ENCODE measurements around the gene ADAT3. TPM values are rescaled to one million over a fixed set of nuclear protein-coding genes. Genes with fewer than 3 reads are reported as not detected.
A peak's percentile ranks its signal among the peaks of the same experiment; 100 is the strongest.

The ADAT3 gene
- total RNA-seq, 3 donors from 2014 or later (not counting 1 experiment from before 2014, with no cell fraction given): 13.0 to 20.9 (median 13.1) TPM

DNA sequence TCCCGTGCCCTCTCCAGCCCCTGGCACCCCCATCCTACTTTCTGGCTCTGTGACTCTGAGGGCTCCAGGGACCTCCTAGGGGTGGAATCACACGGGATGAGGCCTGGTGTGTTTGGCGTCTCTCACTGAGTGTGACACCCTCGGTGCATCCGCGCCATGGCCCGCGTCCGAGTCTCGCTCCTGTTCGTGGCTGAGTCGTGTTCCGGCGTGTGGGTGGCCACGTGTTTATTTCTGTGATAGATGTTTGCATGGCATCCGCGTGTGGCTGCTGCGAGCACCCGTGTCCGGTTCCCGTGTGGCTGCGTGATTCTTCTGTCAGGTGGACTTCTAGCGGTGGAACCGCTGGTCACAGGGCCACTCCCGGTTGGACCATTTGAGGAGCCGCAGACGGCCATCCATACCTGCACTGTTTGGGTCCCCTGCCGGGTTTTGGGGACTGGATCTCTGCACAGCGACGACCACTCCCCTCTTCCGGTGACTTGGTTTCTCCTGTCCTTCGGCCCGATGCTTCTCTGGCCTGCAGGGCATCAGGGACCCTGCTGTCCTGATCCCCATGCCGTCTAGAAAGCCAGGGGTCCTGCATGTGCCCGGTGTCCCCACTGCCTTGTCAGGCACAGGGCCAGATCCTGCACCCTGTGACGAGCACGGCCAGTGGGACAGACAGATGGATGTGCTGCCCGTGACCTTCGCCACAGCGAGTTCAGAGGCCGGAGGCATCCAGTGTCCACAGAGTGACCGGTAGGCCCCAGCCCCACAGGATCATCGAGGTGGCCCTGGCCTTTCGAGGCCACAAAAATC is 44.3 kb downstream of the ADAT3 start:
- intact Hi-C loops (cut with micrococcal nuclease): no loop called here
- peaks cover 31% of the 10 kb centered on the region for H3K36me3 ChIP-seq (ENCODE audit: control insufficient read depth, insufficient read depth, low read length)
- H3K4me3 Mint-ChIP-seq: peak overlapping the region; percentile 37

DNA sequence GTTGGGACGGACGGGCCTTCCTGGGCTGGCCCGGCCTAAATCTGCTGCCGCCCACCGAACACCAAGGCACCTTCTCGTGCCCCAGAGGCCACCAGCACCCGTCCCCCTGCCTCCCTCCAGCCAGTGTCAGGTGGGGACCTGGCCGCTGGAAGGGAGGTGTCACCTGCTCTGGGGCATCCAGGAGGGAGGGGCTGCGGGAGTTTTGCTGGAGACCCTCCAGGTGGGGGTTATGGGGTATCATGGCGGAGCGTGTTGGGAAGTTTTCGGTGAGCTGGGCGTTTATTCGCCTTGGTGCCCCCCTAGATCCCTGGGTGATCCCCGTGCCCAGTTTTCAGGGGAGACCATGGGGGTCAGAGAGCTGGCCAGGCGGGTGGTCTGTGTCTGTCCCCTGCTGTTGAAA is 45.4 kb downstream of the ADAT3 start:
- no peaks in the 10 kb centered on the region for H3K27me3 Mint-ChIP-seq (ENCODE audit: low read depth in 2 of 2)
- TF ChIP-seq, protein P1, sequence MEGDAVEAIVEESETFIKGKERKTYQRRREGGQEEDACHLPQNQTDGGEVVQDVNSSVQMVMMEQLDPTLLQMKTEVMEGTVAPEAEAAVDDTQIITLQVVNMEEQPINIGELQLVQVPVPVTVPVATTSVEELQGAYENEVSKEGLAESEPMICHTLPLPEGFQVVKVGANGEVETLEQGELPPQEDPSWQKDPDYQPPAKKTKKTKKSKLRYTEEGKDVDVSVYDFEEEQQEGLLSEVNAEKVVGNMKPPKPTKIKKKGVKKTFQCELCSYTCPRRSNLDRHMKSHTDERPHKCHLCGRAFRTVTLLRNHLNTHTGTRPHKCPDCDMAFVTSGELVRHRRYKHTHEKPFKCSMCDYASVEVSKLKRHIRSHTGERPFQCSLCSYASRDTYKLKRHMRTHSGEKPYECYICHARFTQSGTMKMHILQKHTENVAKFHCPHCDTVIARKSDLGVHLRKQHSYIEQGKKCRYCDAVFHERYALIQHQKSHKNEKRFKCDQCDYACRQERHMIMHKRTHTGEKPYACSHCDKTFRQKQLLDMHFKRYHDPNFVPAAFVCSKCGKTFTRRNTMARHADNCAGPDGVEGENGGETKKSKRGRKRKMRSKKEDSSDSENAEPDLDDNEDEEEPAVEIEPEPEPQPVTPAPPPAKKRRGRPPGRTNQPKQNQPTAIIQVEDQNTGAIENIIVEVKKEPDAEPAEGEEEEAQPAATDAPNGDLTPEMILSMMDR (IDR thresholded peaks at IDR 0.05): no peak
- Histone ChIP-seq H3K27me3 (ENCODE audit: control insufficient read depth, insufficient read depth, low read length) (no peaks in the 10 kb centered on the region), H3K4me3 (ENCODE audit: low read length) (no peak overlapping the region), H3K9me3 (ENCODE audit: control insufficient read depth, insufficient read depth, low read length) (no peaks in the 10 kb centered on the region), H3K36me3 (ENCODE audit: control insufficient read depth, insufficient read depth, low read length) (peaks cover 35% of the 10 kb centered on the region), H3K4me1 (ENCODE audit: control insufficient read depth, insufficient read depth, low read length) (peaks cover 25% of the 10 kb centered on the region), H3K27ac (ENCODE audit: low read length) (no peak overlapping the region)
- WGBS (ENCODE audit: insufficient coverage): 96% methylated on average over 16 of the region's 16 CpGs
- H3K9me3 Mint-ChIP-seq: no peaks in the 10 kb centered on the region
- DNase-seq: no peak
- no peak overlapping the region for H3K4me3 Mint-ChIP-seq
- H3K36me3 Mint-ChIP-seq: no peaks in the 10 kb centered on the region
- peaks cover 13 to 20% of the 10 kb centered on the region in 2 donors for H3K4me1 Mint-ChIP-seq
- intact Hi-C loops (cut with micrococcal nuclease): no loop called here
- H3K27ac Mint-ChIP-seq: no peak overlapping the region
- ATAC-seq: no peak

More for the DNA sequence above, 44.3 kb downstream of the ADAT3 start:
- Histone ChIP-seq H3K4me1 (ENCODE audit: control insufficient read depth, insufficient read depth, low read length) (peaks cover 29% of the 10 kb centered on the region), H3K27me3 (ENCODE audit: control insufficient read depth, insufficient read depth, low read length) (no peaks in the 10 kb centered on the region), H3K27ac (ENCODE audit: low read length) (no peak overlapping the region), H3K4me3 (ENCODE audit: low read length) (no peak overlapping the region), H3K9me3 (ENCODE audit: control insufficient read depth, insufficient read depth, low read length) (no peaks in the 10 kb centered on the region)
- ATAC-seq (no peak), DNase-seq (no peak)
- H3K9me3 Mint-ChIP-seq: no peaks in the 10 kb centered on the region
- H3K27ac Mint-ChIP-seq: peak overlapping the region; percentile 42 to 67
- H3K4me1 Mint-ChIP-seq: peaks cover 13 to 18% of the 10 kb centered on the region in 2 donors
- H3K36me3 Mint-ChIP-seq: no peaks in the 10 kb centered on the region
- 95% methylated on average over 42 of the region's 44 CpGs for WGBS (ENCODE audit: insufficient coverage)
- no peaks in the 10 kb centered on the region for H3K27me3 Mint-ChIP-seq (ENCODE audit: low read depth in 2 of 2)
- TF ChIP-seq, protein P1 (IDR thresholded peaks at IDR 0.05): no peak

DNA sequence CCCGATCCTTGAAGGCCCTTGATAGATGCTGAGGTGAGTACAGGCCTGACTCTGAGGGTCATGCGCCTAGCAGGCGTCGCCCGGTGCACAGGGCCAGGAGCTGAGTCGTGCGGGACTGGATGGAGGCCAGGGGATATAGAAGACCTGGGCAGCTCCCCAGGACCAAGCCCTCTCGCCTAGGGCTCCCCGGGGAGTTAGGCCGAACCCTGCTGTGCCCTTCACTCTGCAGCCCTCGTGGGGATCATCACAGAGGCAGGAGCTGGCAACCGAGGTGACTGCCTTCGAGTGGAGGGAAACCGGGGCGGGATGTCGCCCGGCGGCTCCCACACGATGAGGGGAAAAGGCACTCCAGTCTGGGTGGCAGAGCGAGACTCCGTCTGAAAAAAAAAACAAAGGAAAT is 47.4 kb downstream of the ADAT3 start:
- no peak overlapping the region for H3K4me3 ChIP-seq (ENCODE audit: low read length)
- Mint-ChIP-seq H3K27me3 (ENCODE audit: low read depth in 2 of 2) (no peaks in the 10 kb centered on the region), H3K4me3 (no peak overlapping the region), H3K36me3 (no peaks in the 10 kb centered on the region), H3K9me3 (no peaks in the 10 kb centered on the region), H3K4me1 (peaks cover 13 to 26% of the 10 kb centered on the region in 2 donors), H3K27ac (peak overlapping the region in 1 of 2 donors; percentile 23)
- no peak for DNase-seq
- no peaks in the 10 kb centered on the region for H3K9me3 ChIP-seq (ENCODE audit: control insufficient read depth, insufficient read depth, low read length)
- peaks cover 32% of the 10 kb centered on the region for H3K36me3 ChIP-seq (ENCODE audit: control insufficient read depth, insufficient read depth, low read length)
- H3K4me1 ChIP-seq (ENCODE audit: control insufficient read depth, insufficient read depth, low read length): peaks cover 22% of the 10 kb centered on the region
- intact Hi-C loops (cut with micrococcal nuclease): no loop called here
- no peak for ATAC-seq
- H3K27me3 ChIP-seq (ENCODE audit: control insufficient read depth, insufficient read depth, low read length): no peaks in the 10 kb centered on the region
- H3K27ac ChIP-seq (ENCODE audit: low read length): no peak overlapping the region
- TF ChIP-seq, protein P1 (IDR thresholded peaks at IDR 0.05): no peak
- WGBS (ENCODE audit: insufficient coverage): 96% methylated on average over 21 of the region's 21 CpGs
